HG03039 (cell line): ENCODE measurements around the gene FYCO1.

Experiments used
- ATAC-seq: cut with Tn5 transposase; IDR thresholded peaks from one replicate; pipeline ENCODE4 v1.9.1; 2021; ENCODE audit warnings: mild to moderate bottlenecking, moderate library complexity; ENCODE audit not compliant: unreplicated experiment

Gene FYCO1

GRCh38 chr3:45944830-45945620 lies 50.6 kb downstream of the FYCO1 start:
- ATAC-seq: no peak

DNA sequence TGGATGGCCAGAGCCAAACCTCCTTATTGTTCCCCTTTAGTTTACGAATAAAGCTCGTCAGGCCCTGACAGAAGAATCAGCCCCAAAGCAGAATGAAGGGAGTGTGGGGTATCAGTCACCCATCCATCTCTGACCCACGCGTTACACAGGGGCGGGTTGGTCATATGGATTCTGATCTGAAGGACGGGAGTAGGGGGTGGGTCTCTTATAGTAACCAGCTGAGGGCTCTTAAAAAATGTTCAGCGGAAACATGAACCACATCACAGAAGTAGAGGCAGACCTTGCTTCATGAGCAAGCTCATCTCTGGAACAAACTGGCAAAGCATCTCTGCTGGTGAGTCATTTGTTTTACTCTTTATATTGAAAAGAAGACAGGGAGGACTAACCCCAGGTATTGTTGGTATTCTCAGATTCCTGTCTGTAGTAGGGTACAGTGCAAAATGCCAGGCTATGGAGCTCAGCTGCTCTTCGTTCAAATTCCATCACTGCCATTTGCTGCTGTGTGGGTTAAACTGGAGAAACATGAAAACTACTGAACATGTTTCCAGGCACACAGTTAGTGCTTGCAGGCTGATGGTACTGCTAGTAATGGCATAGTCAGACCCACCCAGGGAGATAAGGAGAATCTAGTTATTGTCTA lies 52.3 kb downstream of the FYCO1 start, which contains the start of gene CXCR6:
CXCR6 (plus strand) TSS at position 258 of the 640 bp plus-strand sequence. CDS start 3,018 bp downstream, outside the sequence.
- no peak for ATAC-seq

GRCh38 chr3:45942051-45942825 lies 53.4 kb downstream of the FYCO1 start:
- ATAC-seq: no peak

DNA sequence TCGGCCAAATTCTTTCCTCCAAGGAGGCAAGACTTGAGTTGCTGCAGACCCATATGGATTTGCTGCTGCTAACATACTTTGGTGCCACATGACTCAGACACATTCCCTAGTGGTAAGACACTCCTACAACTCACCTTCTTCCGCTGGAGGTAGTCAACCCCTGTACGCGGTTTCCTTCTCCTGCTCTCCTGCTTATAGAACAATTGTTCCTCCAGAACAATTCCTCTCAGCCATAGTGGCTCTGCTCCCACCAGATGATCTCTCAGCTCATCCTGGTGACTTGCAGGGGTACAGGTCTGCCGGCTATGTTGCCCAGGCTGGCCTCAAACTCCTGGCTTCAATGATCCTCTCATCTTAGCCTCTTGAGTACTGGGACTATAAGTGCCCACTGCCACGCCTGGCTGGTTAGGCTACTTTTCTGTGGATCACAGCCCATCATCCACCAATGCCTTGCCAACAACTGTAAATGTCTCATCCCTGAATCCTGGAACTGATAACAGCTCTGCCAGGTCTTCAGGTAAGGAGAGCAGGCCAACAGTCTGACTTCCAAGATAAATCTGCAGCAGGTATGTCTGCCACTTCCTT lies 54.8 kb downstream of the FYCO1 start:
- ATAC-seq: no peak

DNA sequence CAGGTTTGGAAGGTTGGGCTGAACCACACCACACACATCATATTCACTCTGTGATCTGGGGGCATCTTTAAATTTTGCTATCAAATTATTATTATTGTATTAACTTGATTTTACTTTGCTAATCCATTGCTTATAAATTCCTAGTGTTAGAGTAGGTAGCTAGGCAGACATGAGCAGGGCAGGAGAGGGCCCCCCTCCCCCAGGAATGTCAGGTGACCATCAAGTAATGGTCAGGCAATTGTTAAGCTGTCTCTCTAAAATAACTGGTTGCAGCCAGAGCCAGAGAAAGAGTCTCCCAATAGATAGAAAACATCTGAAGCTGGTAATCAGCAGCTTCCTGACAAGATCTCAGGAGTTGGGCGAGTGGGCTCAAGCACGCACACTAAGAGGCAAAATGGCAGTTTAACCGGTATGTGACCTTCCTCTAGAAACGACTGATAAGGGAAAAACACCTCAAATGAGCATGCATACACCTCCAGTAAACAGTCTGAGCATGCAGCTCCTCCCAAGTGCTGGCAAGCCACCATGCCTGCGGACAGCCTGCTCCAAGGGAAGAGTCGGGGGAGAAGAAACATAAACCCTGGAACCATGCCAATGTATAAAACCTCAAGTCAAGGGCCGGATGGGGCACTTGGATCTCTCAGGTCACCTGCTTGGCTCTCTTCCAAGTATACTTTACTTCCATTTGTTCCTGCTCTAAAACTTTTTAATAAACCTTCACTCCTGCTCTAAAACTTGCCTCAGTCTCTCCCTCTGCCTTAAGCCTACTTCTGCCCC lies 55.4 kb downstream of the FYCO1 start:
- no peak for ATAC-seq

DNA sequence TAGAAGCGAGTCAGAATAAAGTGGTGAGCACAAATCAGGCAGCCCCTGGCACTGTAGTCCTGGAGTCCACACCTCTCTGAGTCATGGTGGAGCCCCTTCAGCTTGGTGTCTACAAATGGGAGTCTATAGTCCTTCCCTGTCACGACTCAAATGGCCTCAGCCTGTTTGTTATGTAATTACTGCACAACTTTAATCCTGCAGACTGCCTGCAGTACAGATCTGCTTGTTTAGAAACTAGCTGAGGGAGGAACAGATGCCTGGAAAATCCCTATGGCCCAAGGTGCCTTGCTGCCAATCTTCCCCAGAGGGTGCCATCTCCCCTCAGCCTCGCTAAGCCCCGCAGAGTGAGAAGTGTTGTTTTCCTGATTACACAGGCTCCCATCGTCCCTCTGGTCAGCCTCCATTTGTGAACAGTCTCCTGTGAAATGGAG lies 56.3 kb downstream of the FYCO1 start:
- ATAC-seq: no peak

- ATAC-seq: no peak
These were observed 56.8 kb downstream of the FYCO1 start for GRCh38 chr3:45938864-45939263.

- ATAC-seq: no peak
These were observed 57.6 kb downstream of the FYCO1 start for GRCh38 chr3:45938043-45938435.

DNA sequence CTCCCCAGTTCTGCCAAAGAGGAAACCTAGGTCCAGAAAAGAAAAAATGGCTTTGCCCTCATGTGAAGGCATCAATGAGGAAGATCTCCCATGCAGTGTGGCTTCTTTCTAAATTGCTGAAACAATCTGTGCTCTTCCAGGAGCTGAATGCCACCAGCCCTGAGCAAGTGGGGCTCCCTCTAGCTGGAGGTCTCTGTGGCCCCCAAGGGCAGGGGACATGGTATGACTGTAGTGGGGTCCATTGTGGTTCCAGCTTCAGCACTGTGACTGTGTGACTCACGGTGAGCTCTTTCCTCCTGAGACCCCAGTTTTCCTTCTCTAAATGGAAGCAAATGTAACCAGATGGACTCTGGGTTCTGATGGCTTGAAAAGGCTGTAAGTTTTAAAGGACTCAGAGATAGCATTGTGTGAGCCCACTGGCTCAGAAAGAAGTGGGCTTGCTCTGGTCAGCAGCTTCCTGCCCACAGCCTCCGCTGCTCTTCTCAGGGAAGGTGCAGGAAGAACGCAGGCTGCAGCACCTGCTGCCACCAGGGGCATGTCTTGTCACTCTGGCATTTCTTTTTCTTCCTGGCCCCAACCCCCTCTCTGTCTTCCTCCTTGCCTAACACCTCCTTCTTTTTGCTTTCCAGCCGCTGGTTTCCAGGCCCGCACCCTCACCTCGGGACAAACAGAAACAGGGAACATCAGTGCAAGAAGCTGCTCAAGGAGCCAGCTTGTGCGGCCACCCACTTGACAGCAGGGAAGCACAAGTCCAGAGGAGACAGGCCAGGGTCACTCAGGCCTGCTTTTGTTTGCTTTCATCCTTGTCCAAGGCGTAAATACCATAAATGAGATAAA lies 58.2 kb downstream of the FYCO1 start:
- ATAC-seq: no peak

DNA sequence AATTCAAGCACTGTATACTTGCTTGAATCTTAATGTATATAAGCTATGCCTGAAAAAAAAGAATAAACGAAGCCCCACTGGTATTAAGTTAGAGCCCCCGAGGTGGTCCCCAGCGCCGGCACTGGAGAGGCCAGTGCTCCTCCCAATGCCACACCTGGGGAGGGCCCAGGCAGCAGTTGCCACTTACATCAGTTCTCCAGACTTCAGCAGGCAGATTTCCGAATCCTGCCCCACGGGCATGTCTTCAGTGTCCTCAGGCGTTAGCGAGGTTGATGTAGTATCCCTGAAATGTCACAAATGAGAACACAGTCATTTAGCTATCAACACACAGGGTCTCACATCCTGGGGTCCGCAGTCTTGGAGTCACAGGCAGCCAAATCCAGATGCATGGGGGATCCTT lies 59.4 kb downstream of the FYCO1 start:
- ATAC-seq: no peak

- no peak for ATAC-seq
These were observed 62.0 kb downstream of the FYCO1 start for GRCh38 chr3:45933591-45933990.

DNA sequence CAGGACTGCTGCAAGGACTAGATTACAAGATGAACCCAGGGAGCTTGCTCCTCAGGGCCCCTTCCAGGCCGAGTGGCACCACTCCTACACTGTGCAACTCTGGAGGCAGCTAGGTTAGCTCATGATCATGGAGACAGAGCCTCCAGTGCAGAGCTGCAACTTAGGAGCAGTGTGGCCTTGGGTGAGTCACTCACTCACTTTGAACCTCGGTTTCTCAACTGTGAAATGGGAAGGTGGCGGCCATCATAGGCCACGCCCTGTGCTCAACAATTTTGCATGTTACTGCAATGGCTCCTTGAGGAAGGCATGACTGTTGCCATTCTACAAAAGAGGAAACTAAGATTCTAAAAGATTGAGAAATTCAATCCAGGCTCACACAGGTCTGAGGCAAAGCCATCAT lies 63.5 kb downstream of the FYCO1 start:
- no peak for ATAC-seq

GRCh38 chr3:45931496-45931895 lies 64.1 kb downstream of the FYCO1 start:
- no peak for ATAC-seq

DNA sequence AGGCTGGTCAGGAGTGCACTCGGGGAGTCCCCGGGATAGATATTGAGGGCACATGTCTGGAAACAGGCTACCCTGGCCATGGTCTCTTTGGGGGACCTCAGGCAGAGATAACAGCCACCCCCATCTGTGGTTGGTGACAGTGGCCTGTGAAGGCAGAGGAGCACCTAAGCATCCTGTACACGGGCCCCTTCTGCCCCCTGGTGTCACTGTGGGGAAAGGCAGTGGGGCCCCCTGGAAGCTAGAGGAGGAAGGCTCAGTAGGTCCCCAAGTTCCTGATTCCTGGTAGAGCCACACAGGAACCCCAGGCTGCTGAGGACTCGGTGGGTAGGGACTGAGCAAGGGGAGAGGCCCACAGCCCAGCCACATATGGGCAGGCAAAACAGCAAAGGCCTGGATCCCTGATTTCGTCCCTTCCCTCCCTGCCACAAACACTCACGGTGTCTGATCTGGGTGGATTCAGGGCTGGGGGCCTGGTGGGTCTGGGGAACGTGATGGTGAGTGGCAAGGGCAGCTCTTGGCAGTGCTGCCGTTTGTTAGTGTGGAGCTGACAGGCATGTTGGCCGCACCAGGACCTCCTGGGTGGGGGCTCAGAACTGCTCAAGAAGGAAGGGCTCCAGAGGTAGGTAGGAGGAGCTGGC lies 66.5 kb downstream of the FYCO1 start:
- no peak for ATAC-seq

DNA sequence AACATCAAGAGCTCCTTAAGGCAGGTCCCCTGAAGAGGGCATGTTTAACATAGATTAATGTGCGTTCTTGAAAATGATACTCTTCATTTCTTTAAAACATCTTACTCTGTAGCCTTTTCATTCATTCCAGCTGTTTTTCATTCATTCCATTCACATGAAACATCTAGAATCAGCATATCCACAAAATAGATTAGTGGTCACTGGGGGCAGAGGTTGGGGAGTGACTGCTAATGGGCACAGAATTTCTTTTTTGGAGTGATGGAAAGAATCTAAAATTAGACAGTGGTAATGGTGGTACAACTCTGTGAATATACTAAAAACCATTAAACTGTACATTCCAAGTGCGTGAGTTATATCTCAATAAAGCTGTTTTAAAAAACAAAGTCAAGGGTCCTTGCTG lies 67.7 kb downstream of the FYCO1 start:
- no peak for ATAC-seq

- no peak for ATAC-seq
These were observed 71.9 kb downstream of the FYCO1 start for GRCh38 chr3:45923755-45924154.

GRCh38 chr3:45922950-45923590 lies 72.6 kb downstream of the FYCO1 start:
- ATAC-seq: no peak

GRCh38 chr3:45922039-45922326 lies 73.6 kb downstream of the FYCO1 start:
- no peak for ATAC-seq
